ENCODE data around the gene PRKCE. TPM values are rescaled to one million over a fixed set of nuclear protein-coding genes. Genes with fewer than 3 reads are reported as not detected.

The PRKCE gene
- total and polyA plus RNA-seq, 2 experiments from 2014 or later: 0.94 to 1.2 TPM

- Histone ChIP-seq H3K27ac (ENCODE audit: low read depth) (no peak overlapping the region), H3K36me3 (ENCODE audit: insufficient read depth) (no peaks in the 10 kb centered on the region), H4K20me1 (replicated peaks; ENCODE audit: insufficient read depth) (no peaks in the 10 kb centered on the region), H2AFZ (no peak overlapping the region), H3K9me2 (ENCODE audit: insufficient read depth) (no peaks in the 10 kb centered on the region; the same call in 1 of the 2 replicates), H3K4me2 (no peak overlapping the region), H3K27me3 (ENCODE audit: insufficient read depth) (no peaks in the 10 kb centered on the region), H3K4me3 (no peak overlapping the region), H3F3A (replicated peaks; ENCODE audit: low read depth) (no peaks in the 10 kb centered on the region), H3K79me2 (replicated peaks; ENCODE audit: insufficient read depth) (no peaks in the 10 kb centered on the region), H3K4me1 (ENCODE audit: insufficient read depth) (no peaks in the 10 kb centered on the region)
- ATAC-seq (no peak), DNase-seq (ENCODE audit: low spot score) (no peak)
- no peak overlapping the region for H3K4me3 Mint-ChIP-seq
- H3K27me3 Mint-ChIP-seq (ENCODE audit: insufficient read depth, low read depth, poor library complexity): peaks cover 7% of the 10 kb centered on the region
- H3K4me1 Mint-ChIP-seq: no peaks in the 10 kb centered on the region
- no peak overlapping the region for H3K27ac Mint-ChIP-seq
- H3K36me3 Mint-ChIP-seq (ENCODE audit: low read depth): no peaks in the 10 kb centered on the region
- no peaks in the 10 kb centered on the region for H3K9me3 Mint-ChIP-seq
- no peak for TF ChIP-seq EZH2 (IDR thresholded peaks at IDR 0.05; ENCODE audit: low read depth, unreplicated experiment)
- TF ChIP-seq CTCF (conservative IDR thresholded peaks at IDR 0.05; ENCODE audit: low read depth in 2 of 2): no peak
- TF ChIP-seq ETS1 (IDR thresholded peaks at IDR 0.05): no peak
- no peak for TF ChIP-seq CREB1 (CRISPR knock-in tag; IDR thresholded peaks at IDR 0.05; ENCODE audit: low read depth)
- TF ChIP-seq POLR2AphosphoS5 (IDR thresholded peaks at IDR 0.05; ENCODE audit: low read depth): no peak
- no peak for TF ChIP-seq NANOG (IDR thresholded peaks at IDR 0.05; ENCODE audit: borderline replicate concordance)
- no peak for TF ChIP-seq JUNB (IDR thresholded peaks at IDR 0.05; ENCODE audit: unreplicated experiment)
- TF ChIP-seq REST (IDR thresholded peaks at IDR 0.05; ENCODE audit: unreplicated experiment): no peak
- TF ChIP-seq ZNF462 (CRISPR knock-in tag; IDR thresholded peaks at IDR 0.05): no peak
- no peak for TF ChIP-seq EZH2phosphoT487 (IDR thresholded peaks at IDR 0.05; ENCODE audit: unreplicated experiment)
- TF ChIP-seq STAT1 (IDR thresholded peaks at IDR 0.05; ENCODE audit: unreplicated experiment): no peak
- TF ChIP-seq ZNF114 (CRISPR knock-in tag; IDR thresholded peaks at IDR 0.05): no peak
- no peak for TF ChIP-seq ZNF331 (CRISPR knock-in tag; IDR thresholded peaks at IDR 0.05; ENCODE audit: low read depth)
Observed at GRCh38 chr2:46194856-46195255, 543.4 kb downstream of the PRKCE start.
